NOMO-1 (cell line): Measurements from ENCODE around the gene RHOV.

Experiments
- DNase-seq, 2 experiments: peaks; one replicate each; lab custom pipeline; 2025; ENCODE audit not compliant: unreplicated experiment in 2 of 2; lab: John Stamatoyannopoulos, UW

Gene RHOV

GRCh38 chr15:40846841-40847222 lies 27.2 kb downstream of the RHOV start:
- no peak for DNase-seq

- no peak for DNase-seq
These were observed 28.3 kb downstream of the RHOV start for GRCh38 chr15:40845511-40846284.

GRCh38 chr15:40845036-40845435 lies 29.0 kb downstream of the RHOV start:
- DNase-seq, result peak; percentile 44 to 49

- DNase-seq, result peak; percentile 34 to 50
These were observed 29.4 kb downstream of the RHOV start for GRCh38 chr15:40844696-40845030.

- DNase-seq, result peak; percentile 32 to 38
These were observed 29.9 kb downstream of the RHOV start, which contains the start of gene SPINT1 for GRCh38 chr15:40843885-40844695. Gene SPINT1 (plus strand): TSS chr15:40844048. CDS start chr15:40844555, 507 bp downstream.

GRCh38 chr15:40843261-40843884 lies 30.7 kb downstream of the RHOV start:
- DNase-seq, result no peak

- no peak for DNase-seq
These were observed 32.3 kb downstream of the RHOV start for GRCh38 chr15:40841741-40842140.

GRCh38 chr15:40838756-40839155 lies 35.3 kb downstream of the RHOV start:
- DNase-seq, result no peak

- no peak for DNase-seq
These were observed 38.0 kb downstream of the RHOV start for GRCh38 chr15:40836020-40836419.

- DNase-seq, result no peak
These were observed 41.1 kb downstream of the RHOV start for GRCh38 chr15:40832903-40833302.

- no peak for DNase-seq
These were observed 42.2 kb downstream of the RHOV start for GRCh38 chr15:40831861-40832260.

GRCh38 chr15:40830884-40831283 lies 43.1 kb downstream of the RHOV start:
- no peak for DNase-seq

- no peak for DNase-seq
These were observed 44.9 kb downstream of the RHOV start for GRCh38 chr15:40829115-40829514.

GRCh38 chr15:40828447-40829036 lies 45.5 kb downstream of the RHOV start, which contains the start of gene PPP1R14D:
Gene PPP1R14D (minus strand): TSS chr15:40828708. CDS start chr15:40828641, 67 bp downstream.
- DNase-seq, result no peak

- no peak for DNase-seq
These were observed 47.5 kb downstream of the RHOV start for GRCh38 chr15:40826423-40827075.

GRCh38 chr15:40825661-40826422 lies 48.2 kb downstream of the RHOV start:
- DNase-seq, result no peak

GRCh38 chr15:40823572-40824343 lies 50.3 kb downstream of the RHOV start:
- DNase-seq, result peak in 1 of 2 experiments; percentile 10
